ENCODE measurements around the gene MUC21.

DNA sequence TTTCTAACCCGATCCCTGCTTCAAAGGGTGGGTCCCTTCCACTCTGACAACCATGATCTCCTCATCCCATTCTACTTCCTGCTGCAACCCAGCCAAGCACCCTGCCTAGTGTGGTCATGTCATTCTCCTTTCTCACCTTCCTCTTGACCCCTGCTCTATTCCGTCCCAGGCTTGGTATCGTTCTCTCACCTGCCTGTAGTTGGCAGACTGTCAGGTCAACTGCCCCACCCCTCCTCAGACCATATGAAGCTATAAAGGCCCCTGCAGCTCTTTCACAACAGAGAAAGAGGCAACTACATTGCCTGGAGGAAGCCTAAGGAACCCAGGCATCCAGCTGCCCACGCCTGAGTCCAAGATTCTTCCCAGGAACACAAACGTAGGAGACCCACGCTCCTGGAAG is at the start of gene MUC21:
- TF ChIP-seq POLR2A (IDR thresholded peaks at IDR 0.05; ENCODE audit: low read depth, low read length) = no peak
- TF ChIP-seq POLR2AphosphoS5 (IDR thresholded peaks at IDR 0.05; ENCODE audit: low read depth, low read length) = no peak
- TF ChIP-seq POU2F2 (IDR thresholded peaks at IDR 0.05; ENCODE audit: low read depth, low read length) = no peak
- no peak for TF ChIP-seq TAF1 (IDR thresholded peaks at IDR 0.05; ENCODE audit: low read depth, low read length)
- no peak for TF ChIP-seq SPI1 (IDR thresholded peaks at IDR 0.05; ENCODE audit: low read depth, low read length)
- TF ChIP-seq PAX5 (IDR thresholded peaks at IDR 0.05; ENCODE audit: insufficient read depth, low read length, severe bottlenecking) = no peak
